ENCODE data around the gene SNX22.
"Not testable (repeated sequence)": the region's sequence is repeated elsewhere in the genome, so short reads cannot be mapped to it uniquely, and the experiment has no call there.

SNX22 gene
- total RNA-seq, result 0.17 to 3.2 (median 0.91) reads per million in 18 experiments

GRCh38 chr15:64151727-64152506 lies at the start of gene SNX22:
TSS of gene SNX22 (plus strand) at chr15:64151731. CDS start at chr15:64151776, 45 bp downstream.
- DNase-seq, result no peak

GRCh38 chr15:64102497-64102896 lies 49.0 kb upstream of the SNX22 start:
- DNase-seq, result no peak

- peak; percentile 76 to 79 for DNase-seq
Observed at GRCh38 chr15:64105113-64105704, 46.3 kb upstream of the SNX22 start.

- DNase-seq, result no peak
Observed at GRCh38 chr15:64107337-64107736, 44.2 kb upstream of the SNX22 start.

GRCh38 chr15:64110108-64110701 lies 41.3 kb upstream of the SNX22 start:
- DNase-seq, result not testable (repeated sequence)

- DNase-seq, result peak in 1 of 2 donors; percentile 19
Observed at GRCh38 chr15:64110950-64111678, 40.4 kb upstream of the SNX22 start.

GRCh38 chr15:64111679-64112050 lies 39.9 kb upstream of the SNX22 start:
- no peak for DNase-seq

GRCh38 chr15:64112073-64112772 lies 39.3 kb upstream of the SNX22 start:
- DNase-seq, result peak in 1 of 2 donors; percentile 16

- DNase-seq, result peak; percentile 43 to 75
Observed at GRCh38 chr15:64112904-64113303, 38.6 kb upstream of the SNX22 start.

- no peak for DNase-seq
Observed at GRCh38 chr15:64117759-64118487, 33.6 kb upstream of the SNX22 start.

GRCh38 chr15:64120322-64120721 lies 31.2 kb upstream of the SNX22 start:
- DNase-seq, result not testable (repeated sequence)

GRCh38 chr15:64121614-64122013 lies 29.9 kb upstream of the SNX22 start:
- no peak for DNase-seq

- no peak for DNase-seq
Observed at GRCh38 chr15:64122444-64122843, 29.1 kb upstream of the SNX22 start.

GRCh38 chr15:64122936-64123351 lies 28.6 kb upstream of the SNX22 start:
- no peak for DNase-seq

GRCh38 chr15:64125978-64126377 lies 25.6 kb upstream of the SNX22 start:
- no peak for DNase-seq

GRCh38 chr15:64127521-64128270 lies 23.8 kb upstream of the SNX22 start:
- no peak for DNase-seq

GRCh38 chr15:64130159-64130558 lies 21.4 kb upstream of the SNX22 start:
- no peak for DNase-seq

- DNase-seq, result peak; percentile 15 to 44
Observed at GRCh38 chr15:64131547-64131946, 20.0 kb upstream of the SNX22 start.

- no peak for DNase-seq
Observed at GRCh38 chr15:64132217-64132616, 19.3 kb upstream of the SNX22 start.

GRCh38 chr15:64133623-64134344 lies 17.7 kb upstream of the SNX22 start:
- peak in 1 of 2 donors; percentile 29 for DNase-seq

Data from inflammatory macrophage (primary cell).